ENCODE measurements around the gene HSFX2. TPM values are rescaled to one million over a fixed set of nuclear protein-coding genes. Genes with fewer than 3 reads are reported as not detected.
"Not testable (repeated sequence)": the region's sequence is repeated elsewhere in the genome, so short reads cannot be mapped to it uniquely, and the experiment has no call there.

Gene HSFX2
- polyA plus RNA-seq, 1 experiment: not detected

DNA sequence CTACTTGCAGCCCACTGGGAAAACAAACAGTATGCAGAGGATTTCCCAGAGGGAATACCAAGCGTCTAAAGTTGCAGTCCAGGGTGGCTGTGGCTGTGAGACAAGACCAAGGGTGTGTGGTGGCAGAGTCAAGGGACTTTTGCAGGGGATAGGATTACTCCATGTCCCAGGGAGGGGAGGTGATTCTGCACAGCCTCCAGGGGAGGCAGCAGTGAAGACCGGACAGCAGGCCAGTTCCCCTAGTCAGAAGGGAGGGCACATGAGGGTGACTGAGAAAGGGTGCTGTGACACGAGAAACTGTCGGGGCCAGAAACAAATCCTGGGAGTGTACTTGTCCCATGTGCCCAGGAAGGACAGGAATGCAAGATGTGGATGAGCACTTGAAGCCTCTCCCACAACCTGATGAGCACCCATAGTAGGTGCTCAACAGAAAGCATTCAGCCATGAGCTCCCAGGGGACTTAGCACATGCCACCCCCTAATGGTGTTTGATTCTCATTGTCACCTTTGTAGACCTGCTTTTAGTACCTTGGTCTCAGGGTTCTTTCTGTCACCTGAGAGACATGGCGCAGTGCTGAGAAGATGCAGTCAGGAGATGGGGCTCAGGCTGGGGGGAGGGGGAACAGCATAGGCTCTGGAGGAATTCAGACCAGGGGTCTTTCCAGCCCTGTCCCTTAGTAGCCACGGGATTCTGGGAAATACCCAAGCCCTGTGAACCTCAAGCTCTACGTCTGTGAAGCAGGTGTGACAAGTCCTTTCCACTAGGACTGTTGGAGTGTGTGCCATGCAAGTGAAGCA lies 27.3 kb downstream of the HSFX2 start:
- POLR2A ChIA-PET: no interaction called here
- Histone ChIP-seq H3K27ac (ENCODE audit: low read depth, low read length) (no peak overlapping the region), H3K9me3 (ENCODE audit: control insufficient read depth, insufficient read depth, low read length) (no peaks in the 10 kb centered on the region), H3K27me3 (ENCODE audit: control insufficient read depth, insufficient read depth, low read length) (no peaks in the 10 kb centered on the region), H3K4me3 (ENCODE audit: low read depth, low read length) (no peak overlapping the region)
- CTCF ChIA-PET: interaction anchor here (0.9 kb wide), 1 partner anchor 56 kb away, joined by 3 read pairs; no protein-coding TSS in a partner anchor
- DNase-seq (ENCODE audit: low read depth, low spot score): no peak
- TF ChIP-seq, protein P1, sequence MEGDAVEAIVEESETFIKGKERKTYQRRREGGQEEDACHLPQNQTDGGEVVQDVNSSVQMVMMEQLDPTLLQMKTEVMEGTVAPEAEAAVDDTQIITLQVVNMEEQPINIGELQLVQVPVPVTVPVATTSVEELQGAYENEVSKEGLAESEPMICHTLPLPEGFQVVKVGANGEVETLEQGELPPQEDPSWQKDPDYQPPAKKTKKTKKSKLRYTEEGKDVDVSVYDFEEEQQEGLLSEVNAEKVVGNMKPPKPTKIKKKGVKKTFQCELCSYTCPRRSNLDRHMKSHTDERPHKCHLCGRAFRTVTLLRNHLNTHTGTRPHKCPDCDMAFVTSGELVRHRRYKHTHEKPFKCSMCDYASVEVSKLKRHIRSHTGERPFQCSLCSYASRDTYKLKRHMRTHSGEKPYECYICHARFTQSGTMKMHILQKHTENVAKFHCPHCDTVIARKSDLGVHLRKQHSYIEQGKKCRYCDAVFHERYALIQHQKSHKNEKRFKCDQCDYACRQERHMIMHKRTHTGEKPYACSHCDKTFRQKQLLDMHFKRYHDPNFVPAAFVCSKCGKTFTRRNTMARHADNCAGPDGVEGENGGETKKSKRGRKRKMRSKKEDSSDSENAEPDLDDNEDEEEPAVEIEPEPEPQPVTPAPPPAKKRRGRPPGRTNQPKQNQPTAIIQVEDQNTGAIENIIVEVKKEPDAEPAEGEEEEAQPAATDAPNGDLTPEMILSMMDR (IDR thresholded peaks at IDR 0.05; ENCODE audit: low read depth, low read length): no peak

DNA sequence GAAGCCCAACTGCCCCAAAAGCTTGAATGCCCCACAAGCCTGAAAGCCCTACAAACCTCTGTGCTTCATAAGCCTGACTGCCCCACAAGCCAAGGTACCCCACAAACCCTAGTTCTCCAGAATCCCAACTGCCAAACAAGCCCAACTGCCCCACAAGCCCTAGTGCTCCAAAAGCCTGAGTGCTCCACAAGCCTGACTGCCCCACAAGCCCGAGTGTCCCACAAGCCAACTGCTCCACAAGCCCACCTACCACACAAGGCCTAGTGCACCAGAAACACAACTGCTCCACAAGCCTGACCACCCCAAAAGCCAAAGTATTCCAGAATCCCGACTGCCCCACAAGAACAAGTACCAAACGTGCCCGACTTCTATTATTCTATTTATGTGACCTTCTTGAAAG lies 31.8 kb downstream of the HSFX2 start:
- ChIA-PET POLR2A (no interaction called here), CTCF (no interaction called here)
- TF ChIP-seq, protein P1 (IDR thresholded peaks at IDR 0.05; ENCODE audit: low read depth, low read length): no peak
- H3K9me3 ChIP-seq (ENCODE audit: control insufficient read depth, insufficient read depth, low read length): no peaks in the 10 kb centered on the region
- no peak overlapping the region for H3K4me3 ChIP-seq (ENCODE audit: low read depth, low read length)
- no peaks in the 10 kb centered on the region for H3K27me3 ChIP-seq (ENCODE audit: control insufficient read depth, insufficient read depth, low read length)
- H3K27ac ChIP-seq (ENCODE audit: low read depth, low read length): no peak overlapping the region
- no peak for DNase-seq (ENCODE audit: low read depth, low spot score)

- H3K4me3 ChIP-seq (ENCODE audit: low read depth, low read length); H3K27me3 ChIP-seq (ENCODE audit: control insufficient read depth, insufficient read depth, low read length); CTCF ChIA-PET; POLR2A ChIA-PET; DNase-seq (ENCODE audit: low read depth, low spot score); H3K27ac ChIP-seq (ENCODE audit: low read depth, low read length); H3K9me3 ChIP-seq (ENCODE audit: control insufficient read depth, insufficient read depth, low read length): not testable (repeated sequence)
These were observed 39.9 kb downstream of the HSFX2 start for GRCh38 chrX:149555251-149555650.

DNA sequence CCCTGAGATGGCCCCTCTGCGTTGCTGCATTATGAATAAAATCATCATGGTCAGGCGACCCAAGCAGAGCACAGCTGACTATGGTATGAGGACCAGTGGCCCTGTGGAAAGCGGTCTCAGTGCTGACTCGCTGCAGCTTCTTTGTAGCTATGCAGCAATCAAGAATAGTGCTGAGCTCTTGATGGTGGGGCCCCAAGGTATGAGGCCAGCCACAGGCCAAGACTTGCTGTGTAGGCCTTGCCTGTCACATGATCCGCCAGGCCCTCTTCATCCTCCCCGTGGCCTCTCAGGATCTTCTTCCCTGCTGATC lies 43.2 kb downstream of the HSFX2 start:
- DNase-seq (ENCODE audit: low read depth, low spot score); H3K4me3 ChIP-seq (ENCODE audit: low read depth, low read length); H3K27ac ChIP-seq (ENCODE audit: low read depth, low read length); H3K27me3 ChIP-seq (ENCODE audit: control insufficient read depth, insufficient read depth, low read length); POLR2A ChIA-PET; CTCF ChIA-PET; H3K9me3 ChIP-seq (ENCODE audit: control insufficient read depth, insufficient read depth, low read length): not testable (repeated sequence)

GRCh38 chrX:149551245-149551938 lies 43.7 kb downstream of the HSFX2 start:
- H3K27me3 ChIP-seq (ENCODE audit: control insufficient read depth, insufficient read depth, low read length); DNase-seq (ENCODE audit: low read depth, low spot score); POLR2A ChIA-PET; H3K27ac ChIP-seq (ENCODE audit: low read depth, low read length); H3K9me3 ChIP-seq (ENCODE audit: control insufficient read depth, insufficient read depth, low read length); CTCF ChIA-PET; H3K4me3 ChIP-seq (ENCODE audit: low read depth, low read length): not testable (repeated sequence)

DNA sequence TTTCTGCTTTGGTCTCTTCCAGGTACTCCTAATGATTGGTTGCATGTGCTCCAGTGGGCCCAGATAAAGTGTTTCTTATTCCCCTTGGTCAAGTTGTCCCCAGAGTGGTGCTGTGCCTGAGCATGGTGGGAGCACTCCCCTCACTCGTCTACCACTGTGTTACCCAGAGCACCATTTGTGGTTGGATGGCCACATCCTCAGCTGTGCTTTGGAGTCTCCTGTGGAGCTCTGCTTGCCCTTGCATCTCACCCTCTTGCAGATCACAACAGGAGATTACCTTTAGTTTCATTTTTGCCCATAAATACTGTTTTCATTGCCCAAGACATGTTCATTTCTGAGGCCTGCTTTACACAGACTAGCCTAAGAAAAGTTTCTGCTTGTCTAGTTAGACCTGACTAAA lies 44.7 kb downstream of the HSFX2 start:
- H3K27ac ChIP-seq (ENCODE audit: low read depth, low read length); DNase-seq (ENCODE audit: low read depth, low spot score); H3K27me3 ChIP-seq (ENCODE audit: control insufficient read depth, insufficient read depth, low read length); H3K9me3 ChIP-seq (ENCODE audit: control insufficient read depth, insufficient read depth, low read length); CTCF ChIA-PET; POLR2A ChIA-PET; H3K4me3 ChIP-seq (ENCODE audit: low read depth, low read length): not testable (repeated sequence)

DNA sequence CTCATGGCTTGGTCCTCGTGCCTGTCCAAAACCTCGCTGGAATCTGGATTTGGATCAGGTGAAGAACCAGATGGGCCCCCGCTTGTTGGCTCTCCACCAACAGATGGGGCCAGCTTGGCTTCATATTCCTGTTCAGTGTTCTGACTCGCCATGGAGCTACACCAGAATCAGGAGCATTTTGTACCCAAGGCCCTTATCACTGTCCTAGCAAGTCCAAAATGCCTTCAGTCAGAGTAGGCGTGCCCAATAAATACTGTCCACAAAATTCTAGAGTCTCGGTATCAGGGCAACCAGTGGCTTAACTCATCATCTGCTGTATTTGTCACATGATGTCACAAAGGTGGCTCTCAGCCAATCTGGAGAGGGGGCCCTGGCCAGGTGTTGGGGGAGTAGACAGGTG lies 45.4 kb downstream of the HSFX2 start, which contains the start of gene HSFX3:
Gene HSFX3 (minus strand): TSS at position 224 of the 400 bp plus-strand sequence. CDS start 72 bp downstream, at position 152.
- H3K27ac ChIP-seq (ENCODE audit: low read depth, low read length); CTCF ChIA-PET; POLR2A ChIA-PET; H3K27me3 ChIP-seq (ENCODE audit: control insufficient read depth, insufficient read depth, low read length); H3K4me3 ChIP-seq (ENCODE audit: low read depth, low read length); DNase-seq (ENCODE audit: low read depth, low spot score); H3K9me3 ChIP-seq (ENCODE audit: control insufficient read depth, insufficient read depth, low read length): not testable (repeated sequence)

DNA sequence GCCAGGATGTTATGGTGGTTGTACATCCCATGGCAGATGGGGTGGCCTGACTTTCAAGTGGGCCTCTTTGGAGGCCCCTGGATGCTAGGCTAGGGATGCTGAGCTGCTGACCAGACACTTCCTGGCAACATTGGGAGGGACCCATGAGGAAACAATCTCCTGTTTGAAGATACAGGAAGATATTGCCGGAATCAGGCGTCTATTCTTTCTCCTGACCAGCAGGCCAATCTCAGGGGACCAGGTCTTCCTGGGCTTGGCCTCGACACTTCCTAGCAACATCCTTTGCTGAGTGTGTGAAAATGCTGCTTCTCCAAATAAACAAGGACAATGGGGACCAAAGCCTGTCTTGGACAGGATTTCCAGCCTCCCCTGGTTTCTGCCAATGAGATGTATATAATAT lies 47.3 kb downstream of the HSFX2 start:
- POLR2A ChIA-PET; CTCF ChIA-PET; H3K9me3 ChIP-seq (ENCODE audit: control insufficient read depth, insufficient read depth, low read length); H3K27me3 ChIP-seq (ENCODE audit: control insufficient read depth, insufficient read depth, low read length); H3K27ac ChIP-seq (ENCODE audit: low read depth, low read length); H3K4me3 ChIP-seq (ENCODE audit: low read depth, low read length); DNase-seq (ENCODE audit: low read depth, low spot score): not testable (repeated sequence)

GRCh38 chrX:149546962-149547361 lies 48.2 kb downstream of the HSFX2 start:
- DNase-seq (ENCODE audit: low read depth, low spot score); POLR2A ChIA-PET; H3K27me3 ChIP-seq (ENCODE audit: control insufficient read depth, insufficient read depth, low read length); H3K9me3 ChIP-seq (ENCODE audit: control insufficient read depth, insufficient read depth, low read length); H3K27ac ChIP-seq (ENCODE audit: low read depth, low read length); H3K4me3 ChIP-seq (ENCODE audit: low read depth, low read length); CTCF ChIA-PET: not testable (repeated sequence)
